ENCODE results near the gene STK24. TPM values are rescaled to one million over a fixed set of nuclear protein-coding genes. Genes with fewer than 3 reads are reported as not detected.

STK24 gene
- polyA plus RNA-seq, 1 of the 3 experiments (the other 2 are of a cell fraction): 30.5 TPM

- no peaks in the 10 kb centered on the region for H3K27me3 ChIP-seq (ENCODE audit: insufficient read depth)
- peaks cover 16% of the 10 kb centered on the region for H3F3A ChIP-seq (replicated peaks; ENCODE audit: insufficient read depth)
- no peak overlapping the region for H3K4me2 ChIP-seq
- peaks cover 7% of the 10 kb centered on the region; the same call in 1 of the 2 replicates for H3K79me2 ChIP-seq (ENCODE audit: insufficient read depth)
- peaks cover 8 to 10% of the 10 kb centered on the region in 2 experiments; a peak in 2 of 4 replicates for H3K4me1 ChIP-seq (ENCODE audit: control insufficient read depth in 1 of 2, insufficient read depth in 2 of 2, low read depth in 1 of 2, low read length in 1 of 2)
- ChIA-PET CTCF (interaction anchor here (1.1 to 1.3 kb wide), 2 partner anchors 11 to 381 kb away, joined by 3 to 4 read pairs; no protein-coding TSS in a partner anchor), POLR2A (no interaction called here)
- no peak overlapping the region for H3K9ac ChIP-seq
- H2AFZ ChIP-seq (ENCODE audit: low read depth): no peak overlapping the region
- DNase-seq: no peak
- H3K9me2 ChIP-seq: no peaks in the 10 kb centered on the region
- no peaks in the 10 kb centered on the region for H4K20me1 ChIP-seq (ENCODE audit: insufficient read depth)
- WGBS (ENCODE audit: low lambda C conversion rate): 97% methylated on average over 10 of the region's 18 CpGs
- H3K27ac ChIP-seq (ENCODE audit: low read depth in 2 of 2, low read length in 1 of 2): no peak overlapping the region
- no peak overlapping the region for H3K4me3 ChIP-seq (ENCODE audit: low read depth in 2 of 2, low read length in 1 of 2)
- H3K9me3 ChIP-seq: no peaks in the 10 kb centered on the region
- TF ChIP-seq FOXJ3 (CRISPR knock-in tag; IDR thresholded peaks at IDR 0.05): no peak
- H3K36me3 ChIP-seq (replicated peaks in 1 of 2; ENCODE audit: control insufficient read depth in 1 of 2, insufficient read depth in 2 of 2, low read length in 1 of 2): peaks cover 5 to 60% of the 10 kb centered on the region in 2 experiments
Measured at GRCh38 chr13:98459171-98459681, 117.7 kb downstream of the STK24 start.

DNA sequence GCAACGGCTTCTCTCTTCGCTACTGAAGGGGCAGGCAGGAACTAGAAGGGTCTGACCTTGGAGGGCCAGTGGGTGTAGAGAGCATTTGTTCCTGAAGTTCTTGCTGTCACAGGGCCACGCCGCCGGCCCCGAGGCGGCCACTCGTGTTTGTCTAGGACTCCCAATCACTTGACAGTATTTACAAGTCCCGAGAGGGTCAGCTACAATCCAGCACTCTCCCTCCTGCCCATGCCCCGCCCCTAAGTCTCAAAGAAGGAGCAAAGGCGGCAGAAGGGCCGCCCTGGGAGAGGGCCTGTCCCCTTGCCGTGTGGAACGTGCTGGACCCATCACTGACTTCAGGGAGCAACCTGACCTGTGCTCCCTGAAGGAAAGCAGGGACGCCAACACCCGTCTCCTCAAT lies 118.5 kb downstream of the STK24 start:
- 0 out of 2 replicates have a peak, but pooled peaks cover under 1% of the 10 kb centered on the region for H3K79me2 ChIP-seq (ENCODE audit: insufficient read depth)
- no peaks in the 10 kb centered on the region for H3K9me2 ChIP-seq
- H3K27ac ChIP-seq (ENCODE audit: low read depth in 2 of 2, low read length in 1 of 2): no peak overlapping the region
- TF ChIP-seq CTCF (IDR thresholded peaks at IDR 0.05) (no peak), TCF12 (IDR thresholded peaks at IDR 0.05) (no peak), MXI1 (IDR thresholded peaks at IDR 0.05; ENCODE audit: low read depth, low read length) (no peak), GABPA (IDR thresholded peaks at IDR 0.05; ENCODE audit: low read depth) (no peak), CHD2 (IDR thresholded peaks at IDR 0.05; ENCODE audit: low read length, partially characterized antibody) (no peak), ELF1 (IDR thresholded peaks at IDR 0.05) (no peak), POLR2AphosphoS5 (IDR thresholded peaks at IDR 0.05; ENCODE audit: low read depth, low read length) (no peak), YY1 (IDR thresholded peaks at IDR 0.05; ENCODE audit: low read depth) (no peak)
- TF ChIP-seq, protein P1, sequence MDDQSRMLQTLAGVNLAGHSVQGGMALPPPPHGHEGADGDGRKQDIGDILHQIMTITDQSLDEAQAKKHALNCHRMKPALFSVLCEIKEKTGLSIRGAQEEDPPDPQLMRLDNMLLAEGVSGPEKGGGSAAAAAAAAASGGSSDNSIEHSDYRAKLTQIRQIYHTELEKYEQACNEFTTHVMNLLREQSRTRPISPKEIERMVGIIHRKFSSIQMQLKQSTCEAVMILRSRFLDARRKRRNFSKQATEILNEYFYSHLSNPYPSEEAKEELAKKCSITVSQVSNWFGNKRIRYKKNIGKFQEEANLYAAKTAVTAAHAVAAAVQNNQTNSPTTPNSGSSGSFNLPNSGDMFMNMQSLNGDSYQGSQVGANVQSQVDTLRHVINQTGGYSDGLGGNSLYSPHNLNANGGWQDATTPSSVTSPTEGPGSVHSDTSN (IDR thresholded peaks at IDR 0.05): no peak
- TF ChIP-seq, protein P2, sequence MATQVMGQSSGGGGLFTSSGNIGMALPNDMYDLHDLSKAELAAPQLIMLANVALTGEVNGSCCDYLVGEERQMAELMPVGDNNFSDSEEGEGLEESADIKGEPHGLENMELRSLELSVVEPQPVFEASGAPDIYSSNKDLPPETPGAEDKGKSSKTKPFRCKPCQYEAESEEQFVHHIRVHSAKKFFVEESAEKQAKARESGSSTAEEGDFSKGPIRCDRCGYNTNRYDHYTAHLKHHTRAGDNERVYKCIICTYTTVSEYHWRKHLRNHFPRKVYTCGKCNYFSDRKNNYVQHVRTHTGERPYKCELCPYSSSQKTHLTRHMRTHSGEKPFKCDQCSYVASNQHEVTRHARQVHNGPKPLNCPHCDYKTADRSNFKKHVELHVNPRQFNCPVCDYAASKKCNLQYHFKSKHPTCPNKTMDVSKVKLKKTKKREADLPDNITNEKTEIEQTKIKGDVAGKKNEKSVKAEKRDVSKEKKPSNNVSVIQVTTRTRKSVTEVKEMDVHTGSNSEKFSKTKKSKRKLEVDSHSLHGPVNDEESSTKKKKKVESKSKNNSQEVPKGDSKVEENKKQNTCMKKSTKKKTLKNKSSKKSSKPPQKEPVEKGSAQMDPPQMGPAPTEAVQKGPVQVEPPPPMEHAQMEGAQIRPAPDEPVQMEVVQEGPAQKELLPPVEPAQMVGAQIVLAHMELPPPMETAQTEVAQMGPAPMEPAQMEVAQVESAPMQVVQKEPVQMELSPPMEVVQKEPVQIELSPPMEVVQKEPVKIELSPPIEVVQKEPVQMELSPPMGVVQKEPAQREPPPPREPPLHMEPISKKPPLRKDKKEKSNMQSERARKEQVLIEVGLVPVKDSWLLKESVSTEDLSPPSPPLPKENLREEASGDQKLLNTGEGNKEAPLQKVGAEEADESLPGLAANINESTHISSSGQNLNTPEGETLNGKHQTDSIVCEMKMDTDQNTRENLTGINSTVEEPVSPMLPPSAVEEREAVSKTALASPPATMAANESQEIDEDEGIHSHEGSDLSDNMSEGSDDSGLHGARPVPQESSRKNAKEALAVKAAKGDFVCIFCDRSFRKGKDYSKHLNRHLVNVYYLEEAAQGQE (IDR thresholded peaks at IDR 0.05; ENCODE audit: low read depth, low read length): no peak
- TF ChIP-seq, protein P3, sequence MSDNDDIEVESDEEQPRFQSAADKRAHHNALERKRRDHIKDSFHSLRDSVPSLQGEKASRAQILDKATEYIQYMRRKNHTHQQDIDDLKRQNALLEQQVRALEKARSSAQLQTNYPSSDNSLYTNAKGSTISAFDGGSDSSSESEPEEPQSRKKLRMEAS (IDR thresholded peaks at IDR 0.05; ENCODE audit: low read depth): no peak
- 97% methylated on average over 16 of the region's 16 CpGs for WGBS (ENCODE audit: low lambda C conversion rate)
- H3K4me1 ChIP-seq (ENCODE audit: control insufficient read depth in 1 of 2, insufficient read depth in 2 of 2, low read depth in 1 of 2, low read length in 1 of 2): peaks cover 8 to 10% of the 10 kb centered on the region in 2 experiments; a peak in 2 of 4 replicates
- H3K27me3 ChIP-seq (ENCODE audit: insufficient read depth): no peaks in the 10 kb centered on the region
- H3K36me3 ChIP-seq (replicated peaks in 1 of 2; ENCODE audit: control insufficient read depth in 1 of 2, insufficient read depth in 2 of 2, low read length in 1 of 2): peaks cover 5 to 58% of the 10 kb centered on the region in 2 experiments
- H4K20me1 ChIP-seq (ENCODE audit: insufficient read depth): no peaks in the 10 kb centered on the region
- H3K4me3 ChIP-seq (ENCODE audit: low read depth in 2 of 2, low read length in 1 of 2): no peak overlapping the region
- H3K4me2 ChIP-seq: no peak overlapping the region
- H3K9ac ChIP-seq: no peak overlapping the region
- peaks cover 23% of the 10 kb centered on the region for H3F3A ChIP-seq (replicated peaks; ENCODE audit: insufficient read depth)
- POLR2A ChIA-PET: no interaction called here
- CTCF ChIA-PET: interaction anchor here (1.2 to 2.4 kb wide), 3 partner anchors 10 to 313 kb away, joined by 3 to 9 read pairs (median 4); no protein-coding TSS in a partner anchor
- H3K9me3 ChIP-seq: no peaks in the 10 kb centered on the region
- no peak overlapping the region for H2AFZ ChIP-seq (ENCODE audit: low read depth)
- no peak for DNase-seq
